EH (cell line): ENCODE data around the gene CERS4.
A peak's percentile ranks its signal among the peaks of the same experiment; 100 is the strongest.
"Not testable (repeated sequence)": the region's sequence is repeated elsewhere in the genome, so short reads cannot be mapped to it uniquely, and the experiment has no call there.

Source experiments
- DNase-seq: peaks from one replicate; pipeline ENCODE4 v3.0.0-alpha.2; 2015; ENCODE audit warnings: low read depth

CERS4 gene

DNA sequence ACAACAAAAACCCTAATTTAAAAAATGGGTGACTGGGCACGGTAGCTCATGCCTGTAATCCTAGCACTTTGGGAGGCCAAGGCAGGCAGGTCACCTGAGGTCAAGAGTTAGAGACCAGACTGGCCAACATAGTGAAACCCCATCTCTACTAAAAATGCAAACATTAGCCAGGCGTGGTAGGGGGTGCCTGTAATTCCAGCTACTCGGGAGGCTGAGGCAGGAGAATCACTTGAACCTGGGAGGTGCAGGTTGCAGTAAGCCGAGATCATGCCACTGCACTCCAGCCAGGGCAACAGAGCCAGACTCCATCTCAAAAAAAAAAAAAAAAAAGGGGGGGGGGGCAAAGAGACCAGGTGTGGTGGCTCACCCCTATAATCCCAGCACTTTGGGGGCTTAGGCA is 55.1 kb downstream of the CERS4 start:
- DNase-seq = not testable (repeated sequence)

DNA sequence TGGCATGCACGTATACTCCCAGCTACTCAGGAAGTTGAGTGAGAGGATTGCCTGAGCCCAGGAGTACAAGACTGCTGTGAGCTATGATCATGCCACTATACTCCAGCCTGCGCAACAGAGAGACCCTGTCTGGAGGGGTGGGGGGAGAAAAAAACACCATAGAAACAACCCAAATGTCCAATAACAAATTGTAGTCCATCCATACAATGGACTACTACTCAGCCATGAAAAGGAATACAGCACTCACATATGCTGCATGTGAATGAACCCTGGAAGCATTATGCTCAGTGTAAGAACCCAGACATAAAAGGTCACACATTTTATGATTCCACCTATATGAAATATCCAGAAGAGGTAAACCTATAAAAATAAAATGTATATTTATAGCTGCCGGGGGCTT is 56.7 kb downstream of the CERS4 start:
- DNase-seq = no peak

DNA sequence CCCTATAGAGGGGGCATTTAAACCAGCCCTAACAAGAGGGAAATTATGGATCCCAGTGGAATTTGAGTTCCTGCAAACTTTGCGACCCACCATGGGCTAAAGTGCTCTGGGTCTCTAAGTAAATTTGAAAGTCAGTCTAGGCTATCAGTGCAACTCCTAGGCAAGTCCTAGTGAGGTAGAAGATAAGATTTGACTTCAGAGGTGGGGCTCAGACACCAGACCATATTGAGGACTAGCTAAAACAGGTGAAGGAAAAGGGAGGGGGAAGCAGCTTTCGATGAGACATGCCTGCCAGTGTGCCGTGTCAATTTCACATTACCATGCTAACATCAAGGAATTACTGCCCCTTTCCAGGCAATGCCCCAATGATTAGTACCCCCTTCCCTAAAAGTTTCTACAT is 60.6 kb downstream of the CERS4 start:
- DNase-seq = no peak

DNA sequence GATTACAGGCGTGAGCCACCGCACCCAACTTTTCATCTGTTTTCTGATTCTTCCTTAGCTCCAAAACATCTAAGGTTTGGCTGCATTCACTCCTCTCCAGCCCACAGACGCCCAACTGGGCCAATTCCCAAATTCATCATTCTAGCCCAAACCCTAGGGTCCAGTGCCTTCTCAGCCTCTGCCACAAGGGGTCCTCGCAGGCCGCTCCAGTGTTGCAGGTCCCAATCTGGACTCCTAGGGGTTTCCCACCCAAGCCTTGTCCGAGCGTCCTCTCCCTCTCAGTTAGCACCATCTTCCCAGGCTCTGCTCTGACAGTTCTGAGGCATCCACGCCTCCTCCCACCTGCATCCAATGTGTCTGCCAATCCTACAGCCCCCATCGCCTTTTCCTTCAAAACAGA is 67.3 kb downstream of the CERS4 start:
- DNase-seq = not testable (repeated sequence)

DNA sequence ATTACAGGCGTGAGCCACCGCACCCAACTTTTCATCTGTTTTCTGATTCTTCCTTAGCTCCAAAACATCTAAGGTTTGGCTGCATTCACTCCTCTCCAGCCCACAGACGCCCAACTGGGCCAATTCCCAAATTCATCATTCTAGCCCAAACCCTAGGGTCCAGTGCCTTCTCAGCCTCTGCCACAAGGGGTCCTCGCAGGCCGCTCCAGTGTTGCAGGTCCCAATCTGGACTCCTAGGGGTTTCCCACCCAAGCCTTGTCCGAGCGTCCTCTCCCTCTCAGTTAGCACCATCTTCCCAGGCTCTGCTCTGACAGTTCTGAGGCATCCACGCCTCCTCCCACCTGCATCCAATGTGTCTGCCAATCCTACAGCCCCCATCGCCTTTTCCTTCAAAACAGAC is 82.2 kb downstream of the CERS4 start:
- DNase-seq = not testable (repeated sequence)

DNA sequence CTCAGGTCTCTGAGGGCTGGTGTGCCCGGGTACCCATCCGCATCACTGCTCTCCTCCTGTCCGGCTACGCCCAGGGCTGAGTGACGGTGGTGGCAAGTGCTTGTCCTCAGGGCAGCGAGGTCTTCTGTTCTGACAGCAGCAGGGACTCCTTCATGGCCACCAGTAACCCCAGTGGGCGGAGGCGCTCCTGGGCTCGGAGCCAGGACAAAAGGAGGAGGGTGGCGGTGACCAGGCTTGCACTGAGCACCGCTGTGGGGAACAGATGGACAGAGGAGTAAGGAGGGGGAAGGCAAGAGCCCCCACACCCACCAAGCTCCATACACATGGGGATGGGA is 93.2 kb downstream of the CERS4 start:
- DNase-seq = no peak

DNA sequence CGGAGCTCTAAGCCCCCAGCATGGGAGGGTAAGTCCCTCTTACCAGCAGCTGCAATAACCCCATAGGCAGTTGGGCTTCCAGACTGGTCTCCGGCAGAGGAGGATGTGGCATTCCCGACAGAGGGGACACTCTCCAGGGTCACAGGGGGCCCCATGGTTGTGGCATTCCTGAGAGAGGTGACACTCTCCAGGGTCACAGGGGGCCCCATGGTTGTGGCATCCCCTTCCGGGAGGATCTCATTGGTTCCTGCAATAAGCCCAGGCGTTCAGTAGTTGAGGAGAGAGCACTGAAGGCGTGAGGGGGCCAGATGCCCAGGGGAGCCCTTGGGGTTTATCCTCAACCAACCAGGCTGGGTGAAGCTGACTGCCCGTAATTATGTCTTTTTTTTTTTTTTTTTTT is 93.6 kb downstream of the CERS4 start:
- DNase-seq = no peak

DNA sequence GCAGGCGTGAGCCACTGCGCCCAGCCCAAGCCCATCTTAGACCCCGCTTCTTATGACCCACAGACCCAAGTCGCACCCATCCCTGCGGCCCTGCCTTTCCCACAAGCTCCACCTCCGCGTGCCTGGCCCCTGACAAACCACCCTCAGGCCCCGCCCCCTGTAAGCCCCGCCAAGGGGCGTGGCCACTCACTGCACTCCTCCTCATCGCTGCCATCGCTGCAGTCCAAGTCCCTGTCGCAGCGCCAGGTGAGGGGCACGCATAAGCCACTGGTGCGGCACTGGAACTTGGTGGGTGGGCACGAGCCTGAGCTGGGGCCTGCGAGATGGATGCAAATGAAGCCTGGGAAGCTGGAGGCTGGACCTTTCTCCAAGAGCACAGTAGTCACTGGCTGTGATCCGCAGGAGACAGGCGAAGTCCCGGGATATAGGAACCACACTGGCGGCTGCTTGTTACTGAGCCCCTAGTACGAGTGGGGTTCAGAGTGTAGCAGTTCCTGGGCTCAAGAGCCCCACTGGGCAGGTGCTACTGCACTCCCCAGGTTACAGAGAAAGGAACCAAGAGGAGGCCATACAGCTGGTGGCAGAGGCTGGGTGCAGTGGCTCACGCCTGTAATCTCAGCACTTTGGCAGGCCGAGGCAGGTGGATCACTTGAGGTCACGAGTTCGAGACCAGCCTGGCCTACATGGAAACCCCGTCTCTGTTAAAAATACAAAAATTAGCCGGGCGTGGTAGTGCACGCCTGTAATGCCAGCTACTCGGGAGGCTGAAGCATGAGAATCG is 95.9 kb downstream of the CERS4 start:
- no peak for DNase-seq

DNA sequence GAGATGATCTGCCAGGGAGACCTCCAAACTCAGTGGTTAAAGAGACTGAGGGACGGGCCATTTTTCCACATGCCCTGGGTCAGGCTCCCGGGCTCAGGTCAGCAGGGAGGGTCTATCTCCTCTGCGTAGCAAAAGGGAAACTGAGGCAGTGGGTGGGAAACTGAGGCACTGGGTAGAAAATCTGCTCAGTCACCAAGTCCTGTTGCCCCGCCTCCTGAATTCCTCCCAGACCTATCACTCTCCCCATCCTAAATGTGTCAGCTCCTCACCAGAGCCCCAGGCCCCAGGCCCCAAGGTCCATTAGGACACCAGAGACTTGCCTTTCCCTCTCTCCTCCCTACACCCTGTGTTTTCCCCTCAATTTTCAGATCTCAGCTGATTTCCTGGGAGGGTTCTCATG is 96.6 kb downstream of the CERS4 start:
- no peak for DNase-seq

DNA sequence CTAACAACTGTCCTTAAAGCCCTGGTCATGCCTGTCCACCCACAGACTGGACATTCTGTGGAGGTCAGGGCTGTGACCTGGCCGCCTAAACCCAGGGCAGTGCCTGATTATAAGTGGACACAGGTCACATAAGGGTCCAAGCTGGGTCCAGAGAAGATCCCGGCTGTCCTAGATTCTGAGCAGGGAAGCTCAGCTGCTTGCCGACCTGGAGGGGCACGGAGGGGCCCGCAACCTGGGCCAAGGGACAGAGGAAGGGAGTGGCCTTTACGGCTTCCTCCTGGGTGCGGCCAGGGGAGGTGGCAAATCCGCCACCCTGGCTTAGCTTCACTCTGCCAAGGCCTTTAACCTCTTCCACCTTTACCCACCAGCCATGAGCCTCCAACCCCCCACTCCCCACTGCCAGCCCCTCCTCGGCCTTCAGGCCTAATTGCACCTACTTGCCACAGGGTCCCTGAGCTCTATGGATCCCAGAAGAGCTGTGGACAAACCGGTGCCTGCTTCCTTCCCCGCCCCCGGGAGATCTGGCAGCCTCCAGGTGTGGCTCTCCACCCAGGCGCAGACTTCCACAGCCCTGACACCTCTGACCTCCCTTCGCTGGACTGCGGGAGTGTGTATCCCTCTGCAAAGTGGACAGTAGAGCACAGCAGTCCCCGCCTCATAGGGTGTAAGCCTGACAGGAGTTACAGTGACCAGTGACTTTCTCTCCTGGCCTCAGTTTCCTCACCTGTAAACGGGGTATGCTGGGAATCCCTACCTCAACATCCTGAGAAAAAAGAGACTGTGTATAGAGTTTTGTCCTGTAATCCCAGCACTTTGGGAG is 97.3 kb downstream of the CERS4 start:
- DNase-seq = no peak

DNA sequence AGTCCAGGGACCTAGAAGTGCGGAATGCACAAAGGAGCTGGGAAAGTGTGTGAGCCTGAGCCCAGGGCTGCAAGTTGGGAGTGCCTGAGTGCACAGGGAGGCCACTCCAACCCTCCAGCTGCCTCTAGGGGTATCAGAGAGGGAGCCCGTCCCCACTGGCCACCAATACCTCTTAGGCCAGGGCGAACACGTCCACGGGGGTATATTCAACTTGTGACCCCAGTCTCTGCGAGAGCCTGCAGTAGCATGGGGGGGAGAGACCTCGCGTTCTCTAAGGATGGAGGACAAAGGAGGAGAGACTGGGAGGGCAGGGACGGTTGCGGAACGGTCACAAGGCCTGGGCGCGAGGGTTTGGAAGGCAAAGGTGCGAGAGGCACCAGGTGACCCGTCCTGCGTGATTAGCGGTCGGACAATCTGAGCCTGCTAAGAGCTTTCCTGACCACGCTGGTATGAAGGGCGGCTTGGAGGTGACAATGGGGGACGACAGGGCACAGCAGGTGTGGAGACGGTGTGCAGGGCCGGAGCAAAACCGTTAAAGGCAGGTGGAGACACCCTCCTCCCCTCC is 98.3 kb downstream of the CERS4 start:
- no peak for DNase-seq

DNA sequence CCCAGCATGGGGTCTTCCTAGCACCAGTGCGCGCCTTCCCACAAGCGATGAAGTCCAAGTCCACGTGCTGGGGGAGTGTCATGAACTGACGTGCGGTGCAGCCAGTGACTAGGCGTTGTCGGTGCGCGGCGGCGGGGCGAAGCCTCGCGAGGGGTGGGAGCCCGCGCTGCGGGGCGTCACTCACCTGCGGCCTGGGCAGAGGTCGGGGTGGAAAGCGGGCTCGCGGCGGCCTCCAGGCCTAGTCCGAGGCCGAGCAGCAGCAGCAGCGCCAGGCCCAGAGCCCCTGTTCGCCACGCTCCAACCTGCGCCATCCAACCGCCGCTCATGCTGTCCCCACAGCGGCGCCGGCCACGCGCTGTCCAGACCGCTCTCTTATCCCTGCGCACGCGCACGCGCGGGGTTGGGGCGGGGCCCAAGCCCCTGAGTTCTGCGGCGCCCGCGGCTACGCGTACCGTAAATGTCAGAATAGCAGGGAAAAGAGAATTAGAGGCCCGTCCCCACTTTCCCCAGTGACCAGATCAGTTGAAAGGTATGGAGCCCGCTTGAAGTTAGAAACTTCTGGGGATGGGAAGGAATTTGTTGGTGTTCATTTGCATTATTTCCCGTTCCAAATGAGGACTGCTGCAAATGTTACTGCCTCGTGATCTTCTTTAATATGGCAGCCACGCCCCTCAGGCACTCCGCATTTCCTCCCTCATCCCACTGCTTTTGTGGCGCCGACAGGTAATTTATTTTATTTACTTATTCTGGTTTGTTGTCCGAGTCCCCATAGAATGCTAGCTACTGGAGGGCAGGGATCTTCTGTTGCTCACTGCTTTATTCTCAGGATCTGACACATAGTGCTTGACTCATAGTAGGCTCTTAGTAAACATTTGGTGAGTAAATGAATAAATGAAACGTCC is 99.0 kb downstream of the CERS4 start, which contains the start of gene CD320:
CD320 (minus strand) TSS at position 394 of the 902 bp plus-strand sequence; CDS start at position 326, 68 bp downstream.
- peak; percentile 88 for DNase-seq

DNA sequence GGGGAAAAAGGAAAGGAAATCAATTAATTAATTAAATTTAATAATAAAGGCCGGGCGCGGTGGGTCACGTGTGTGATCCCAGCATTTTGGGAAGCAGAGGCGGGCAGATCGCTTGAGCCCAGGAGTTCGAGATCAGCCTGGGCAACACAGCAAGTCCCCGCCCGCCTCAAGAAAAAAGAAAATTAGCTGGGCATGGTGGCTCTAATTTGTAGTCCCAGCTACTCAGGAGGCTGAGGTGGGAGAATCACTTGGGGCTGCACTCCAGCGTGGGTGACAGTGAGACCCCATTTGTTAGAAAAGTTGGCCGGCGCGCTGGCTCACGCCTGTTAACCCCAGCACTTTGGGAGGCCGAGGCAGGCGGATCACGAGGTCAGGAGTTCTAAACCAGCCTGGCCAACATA is 99.7 kb downstream of the CERS4 start:
- DNase-seq = no peak

DNA sequence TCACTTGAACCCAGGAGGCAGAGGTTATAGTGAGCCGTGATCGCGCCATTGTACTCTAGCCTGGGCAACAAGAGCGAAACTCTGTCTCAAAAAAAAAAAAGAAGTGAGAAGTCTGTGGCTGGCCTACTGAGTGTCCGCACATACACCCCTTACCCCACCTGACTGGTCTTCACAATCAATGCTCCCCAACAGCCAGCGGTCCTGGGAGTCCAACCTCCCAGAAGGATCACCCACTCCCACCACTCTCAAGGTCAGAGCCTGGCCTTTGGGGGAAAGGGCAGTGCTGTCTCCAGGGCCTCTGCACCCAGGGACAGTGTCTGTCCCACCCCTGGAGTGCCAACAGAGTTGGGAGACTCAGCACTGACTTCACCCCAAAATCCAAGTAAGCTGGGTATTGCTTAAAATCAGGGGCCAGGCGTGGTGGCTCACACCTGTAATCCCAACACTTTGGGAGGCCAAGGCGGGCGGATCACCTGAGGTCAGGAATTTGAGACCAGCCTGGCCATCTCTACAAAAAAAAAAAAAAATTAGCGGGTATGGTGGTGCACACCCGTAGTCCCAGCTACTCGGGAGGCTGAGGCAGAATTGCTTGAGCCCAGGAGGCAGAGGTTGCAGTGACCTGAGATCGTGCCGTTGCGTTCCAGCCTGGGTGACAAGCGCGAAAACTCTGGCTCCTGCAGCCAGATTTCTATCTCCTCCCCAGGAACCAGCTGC is 101.3 kb downstream of the CERS4 start:
- DNase-seq = no peak

DNA sequence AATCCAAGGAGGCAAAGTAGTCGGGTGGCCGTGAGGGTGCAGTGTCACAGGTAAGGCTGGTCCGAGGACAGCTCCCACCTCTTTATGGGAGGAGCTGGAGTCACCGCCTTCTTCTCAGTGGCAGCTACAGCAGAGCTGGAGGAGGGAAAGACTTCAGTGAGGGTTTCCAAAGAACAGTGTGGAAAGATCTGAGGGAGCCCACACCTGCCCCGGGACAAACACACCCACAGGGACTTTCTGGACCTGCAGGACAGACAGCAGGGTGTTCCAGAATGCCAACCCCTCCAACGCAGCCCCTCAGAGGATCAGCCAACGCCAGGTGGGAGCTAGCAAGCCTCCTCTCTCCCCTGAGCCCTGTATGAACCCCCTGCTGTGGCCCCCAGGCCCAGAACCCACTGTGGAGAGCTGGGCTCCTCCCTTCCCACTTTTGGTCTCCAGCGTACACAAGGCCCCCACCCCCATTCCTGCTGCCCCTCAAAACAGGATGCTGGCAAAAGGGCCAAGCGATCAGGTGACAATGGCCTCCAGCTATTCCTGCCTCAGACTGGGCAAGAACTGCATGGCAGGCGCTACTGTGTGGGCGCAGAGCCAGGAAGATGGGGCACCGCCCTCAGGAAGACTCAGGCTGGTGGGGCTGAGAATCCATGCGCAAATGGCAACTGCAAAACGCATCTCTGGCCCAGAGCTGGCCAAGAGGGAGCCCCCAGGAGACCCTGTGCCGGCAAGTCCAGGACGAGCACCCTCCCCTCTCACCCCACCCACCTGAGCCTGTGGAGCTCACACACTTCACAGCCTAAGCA is 102.5 kb downstream of the CERS4 start:
- DNase-seq = no peak
